M059J (cell line): ENCODE data around the gene TNFRSF19. TPM values are rescaled to one million over a fixed set of nuclear protein-coding genes. Genes with fewer than 3 reads are reported as not detected.

Source experiments
- DNase-seq: peaks from one replicate; pipeline ENCODE4 v3.0.0-alpha.2; 2012; ENCODE audit warnings: low read depth
- total RNA-seq: library from RNA; depleted of rRNA; stranded (reverse); fragments of >200 nt; shearing (Covaris generic); gene quantifications from 2 replicates; pipeline ENCODE4 v1.2.3, GENCODE V29; 2014

TNFRSF19 gene
- total RNA-seq, 1 experiment from 2014 or later: 54.8 TPM

DNA sequence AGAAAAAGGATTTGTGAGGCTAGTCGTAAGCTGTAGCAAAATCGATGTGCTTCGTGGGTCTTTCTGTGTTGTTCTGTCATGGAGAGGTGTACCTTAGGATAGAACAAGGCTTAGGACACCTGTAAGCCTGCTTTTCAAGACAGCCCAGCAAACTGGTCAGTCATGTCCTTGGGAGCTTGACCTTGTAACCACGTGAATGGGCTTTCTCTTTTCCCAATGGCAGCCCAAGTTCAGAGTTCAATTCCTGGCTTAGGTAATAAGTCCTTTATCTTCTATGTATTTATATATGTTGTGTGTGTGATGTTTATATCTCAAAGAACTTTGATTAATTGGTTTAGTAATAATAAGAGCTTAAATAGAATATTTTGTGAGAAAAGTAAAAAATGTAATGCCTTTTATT is 112.9 kb downstream of the TNFRSF19 start:
- DNase-seq: no peak

DNA sequence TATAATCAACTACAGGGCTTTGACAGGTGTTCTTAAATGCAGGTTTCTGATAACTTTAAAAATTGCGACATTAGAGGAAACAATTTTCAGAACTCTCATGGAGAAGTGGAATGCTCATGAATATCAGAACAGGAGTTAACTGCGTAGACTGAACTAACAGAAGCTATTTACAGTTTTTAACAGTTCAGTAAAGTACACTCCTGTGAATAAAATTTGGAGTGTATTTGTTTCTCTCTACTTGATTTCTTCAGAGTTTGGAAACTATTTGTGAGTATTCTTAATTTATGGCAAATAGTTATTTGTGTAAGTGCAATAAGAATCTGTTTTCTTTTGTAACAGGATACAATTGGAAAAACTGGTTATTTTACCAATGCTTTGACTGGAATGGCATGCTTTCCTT is 114.4 kb downstream of the TNFRSF19 start:
- no peak for DNase-seq

DNA sequence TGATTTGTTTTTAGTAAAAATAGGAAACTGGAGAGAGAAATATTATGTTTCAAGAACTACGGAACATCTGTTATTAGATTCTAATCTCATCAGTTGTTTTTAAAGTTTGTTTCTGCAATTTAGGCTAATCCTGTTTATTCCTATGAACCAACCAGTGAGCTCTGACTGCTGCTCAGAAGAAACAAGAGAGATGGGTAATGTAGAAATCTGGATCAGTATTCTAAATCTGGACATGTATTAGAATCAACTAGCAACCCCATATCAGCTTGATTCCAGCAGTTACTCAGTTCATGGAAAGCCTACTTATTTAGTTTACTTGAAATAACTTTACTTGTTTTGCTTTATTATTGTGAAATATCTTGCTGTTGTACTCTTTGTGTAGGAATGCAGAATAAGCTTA is 115.2 kb downstream of the TNFRSF19 start:
- DNase-seq: no peak

DNA sequence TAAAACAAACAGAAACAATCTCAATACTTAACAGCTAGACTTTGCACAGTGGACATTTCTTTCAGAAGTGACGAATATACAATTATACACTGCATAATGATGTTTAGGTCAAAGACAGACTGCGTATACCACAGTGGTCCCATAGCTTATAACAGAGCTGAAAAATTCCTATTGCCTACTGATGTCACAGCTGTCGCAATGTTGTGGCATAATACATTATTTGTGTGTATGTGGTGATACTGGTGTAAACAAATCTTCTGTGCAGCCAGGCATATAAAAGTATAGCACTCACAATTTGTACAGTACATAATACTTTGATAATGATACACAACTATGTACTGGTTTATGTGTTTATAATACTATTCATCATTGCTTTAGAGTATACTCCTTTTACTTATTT is 116.7 kb downstream of the TNFRSF19 start:
- DNase-seq: no peak

DNA sequence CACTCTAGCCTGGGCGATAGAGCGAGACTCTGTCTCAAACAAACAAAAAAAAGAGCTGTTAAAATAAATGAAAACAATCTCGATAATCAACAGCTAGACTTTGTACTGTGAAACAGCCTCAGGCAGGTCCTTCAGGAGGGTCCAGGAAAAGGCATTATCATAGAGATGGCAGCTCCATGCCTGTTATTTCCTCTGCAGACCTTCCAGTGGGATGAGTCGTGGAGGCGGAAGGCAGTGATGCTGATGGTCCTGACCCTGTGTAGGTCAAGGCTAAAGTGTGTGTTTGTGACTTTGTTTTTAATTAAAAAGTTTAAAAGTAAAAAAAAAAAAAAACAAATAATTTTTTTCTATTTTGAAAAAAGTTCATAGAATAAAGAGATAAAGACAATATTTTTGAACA is 117.4 kb downstream of the TNFRSF19 start:
- peak; percentile 44 for DNase-seq

DNA sequence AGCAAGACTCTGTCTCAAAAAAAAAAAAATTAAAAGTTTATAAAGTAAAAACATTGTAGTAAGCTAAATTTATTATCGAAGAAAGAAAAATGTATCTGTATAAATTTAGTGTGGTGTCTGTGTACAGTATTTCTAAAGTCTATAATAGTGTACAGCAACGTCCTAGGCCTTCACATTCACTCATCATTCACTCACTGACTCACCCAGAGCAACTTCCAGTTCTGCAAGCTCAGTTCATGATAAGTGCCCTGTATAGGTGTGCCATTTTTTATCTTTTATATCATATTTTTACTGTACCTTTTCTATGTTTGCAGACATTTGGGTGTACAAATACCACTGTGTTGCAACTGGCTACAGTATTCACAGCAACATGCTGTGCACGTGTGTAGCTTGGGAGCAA is 118.1 kb downstream of the TNFRSF19 start:
- DNase-seq: no peak

DNA sequence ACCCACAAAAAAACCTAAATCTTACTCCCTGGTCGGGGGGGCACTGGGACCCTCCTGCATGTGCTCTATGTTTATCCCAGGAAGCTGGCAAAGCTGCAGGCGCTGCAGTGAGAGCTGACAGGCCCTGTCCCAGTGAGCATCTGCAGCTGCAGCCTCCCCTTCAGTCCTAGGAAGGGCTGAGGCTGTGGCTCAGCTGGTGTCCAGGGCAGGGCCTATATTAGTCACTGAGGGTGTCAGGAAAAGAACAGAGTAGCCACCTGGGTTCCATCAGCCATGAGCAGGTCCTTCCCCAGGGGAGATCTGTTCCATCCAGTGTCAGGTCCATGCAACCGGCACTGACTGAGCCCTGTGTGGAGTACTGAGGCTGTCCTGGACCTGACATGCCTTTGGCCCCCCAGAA is 120.5 kb downstream of the TNFRSF19 start:
- DNase-seq: no peak

DNA sequence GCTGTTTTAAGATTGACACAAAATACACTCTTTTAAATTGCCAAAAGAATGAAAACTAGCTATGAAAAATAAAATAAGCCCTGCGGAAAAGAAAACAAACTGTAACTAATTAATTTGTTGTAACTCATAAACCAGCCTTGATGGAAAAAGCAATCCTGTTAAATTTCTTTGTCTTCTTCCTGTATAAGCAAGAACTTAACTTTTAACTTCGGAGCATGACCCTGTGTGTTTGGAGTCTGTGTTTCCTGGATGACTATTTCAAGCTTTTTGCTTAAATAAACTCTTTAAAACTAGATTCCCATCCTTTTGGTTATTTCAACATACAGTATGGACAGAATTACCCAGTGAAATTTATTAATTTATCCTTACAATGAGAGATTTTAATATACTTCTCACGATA is 122.6 kb downstream of the TNFRSF19 start:
- DNase-seq: no peak

DNA sequence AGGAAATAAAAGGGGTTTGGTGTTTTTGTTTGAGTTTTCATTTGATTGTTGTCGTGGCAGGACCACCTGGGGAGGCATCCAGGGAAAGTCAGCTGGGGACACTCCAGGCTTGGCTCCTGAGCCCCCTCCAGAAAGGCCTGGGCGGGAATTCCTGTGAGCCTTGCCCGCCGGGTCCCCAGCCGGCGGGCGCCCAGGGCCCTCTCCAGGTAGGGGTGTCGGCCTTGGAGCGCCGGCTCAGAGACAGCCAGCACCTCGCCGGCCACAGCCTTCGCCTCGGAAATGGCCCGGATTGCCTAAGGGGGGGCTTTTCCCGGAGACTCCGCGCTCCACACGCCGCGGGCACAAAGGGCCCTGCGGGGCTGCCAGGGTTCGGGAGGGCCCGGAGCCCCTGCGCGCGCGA is 125.0 kb downstream of the TNFRSF19 start:
- no peak for DNase-seq

DNA sequence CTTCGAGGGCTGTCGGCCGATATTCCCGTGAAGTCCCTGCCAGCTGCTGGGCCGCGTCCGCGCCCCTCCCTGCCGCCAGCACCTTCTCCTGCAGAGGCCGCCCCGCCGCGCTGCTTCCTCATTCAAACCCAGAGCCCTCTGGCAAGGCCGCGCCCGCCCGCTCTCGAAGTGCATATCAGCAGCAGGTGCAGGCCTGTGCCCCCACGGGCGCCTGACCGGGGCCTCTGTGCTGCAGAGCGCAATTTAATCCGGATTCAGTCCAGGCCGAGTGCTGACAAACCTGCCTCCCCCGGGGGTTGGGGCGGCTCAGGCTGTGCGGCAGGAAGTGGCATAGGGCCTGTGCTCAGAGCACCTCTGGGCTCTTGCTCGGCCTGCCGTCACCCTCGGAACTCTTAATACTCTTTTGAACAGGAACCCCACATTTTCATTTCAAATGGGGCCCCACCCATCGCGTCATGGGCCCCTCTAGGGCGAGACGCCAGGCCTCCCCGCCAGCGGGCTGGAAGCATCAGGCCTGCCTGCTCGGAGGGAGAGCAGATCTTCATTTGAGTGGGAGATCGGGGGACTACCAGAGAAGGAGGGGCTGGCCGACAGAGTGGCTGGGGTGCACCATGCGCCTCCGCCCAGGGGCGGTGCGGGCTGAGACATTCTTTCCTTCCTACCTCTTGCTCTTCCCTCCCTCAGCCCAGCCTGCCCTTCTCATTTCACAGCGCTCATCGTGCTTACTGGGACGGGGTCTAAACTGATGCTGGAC is 125.7 kb downstream of the TNFRSF19 start:
- DNase-seq: no peak

DNA sequence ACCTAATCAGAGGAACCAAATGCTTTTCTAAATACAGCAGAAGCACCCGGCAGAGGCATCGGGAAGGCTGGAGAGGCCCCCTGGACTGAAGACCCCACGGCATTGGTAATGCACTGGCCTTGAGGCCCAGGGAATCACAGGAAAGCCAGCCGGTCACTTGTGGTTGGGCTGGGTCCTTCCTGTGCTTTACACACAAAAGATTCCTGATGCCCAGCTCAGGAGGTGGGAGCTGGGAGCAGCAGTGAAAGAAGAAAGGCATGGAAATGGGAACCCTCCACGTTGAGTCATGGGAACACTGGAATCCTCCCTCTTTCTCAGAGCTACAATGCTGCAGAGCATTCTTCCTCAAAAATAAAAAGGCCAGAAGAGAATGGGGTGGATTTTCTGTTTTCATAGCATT is 126.4 kb downstream of the TNFRSF19 start:
- DNase-seq: no peak

DNA sequence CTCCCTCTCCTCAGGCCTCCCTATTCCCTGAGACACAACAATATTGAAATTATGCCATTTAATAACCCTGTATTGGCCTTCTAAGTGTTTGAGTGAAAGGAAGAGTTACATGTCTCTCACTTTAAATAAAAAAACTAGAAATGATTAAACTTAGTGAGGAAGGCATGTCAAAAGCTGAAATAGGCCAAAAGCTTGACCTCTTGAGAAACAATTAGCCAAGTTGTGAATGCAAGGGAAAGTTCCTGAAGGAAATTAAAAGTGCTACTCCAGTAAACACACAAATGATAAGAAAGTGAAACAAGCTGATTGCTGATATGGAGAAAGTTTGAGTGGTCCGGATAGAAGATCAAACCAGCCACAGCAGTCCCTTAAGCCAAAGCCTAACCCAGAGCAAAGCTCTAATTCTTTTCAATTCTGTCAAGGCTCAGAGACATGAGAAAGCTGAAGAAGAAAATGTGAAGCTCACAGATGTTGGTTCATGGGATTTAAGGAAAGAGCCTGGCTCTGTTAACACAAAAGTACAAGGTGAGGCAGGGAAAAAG is 127.6 kb downstream of the TNFRSF19 start:
- DNase-seq: no peak

DNA sequence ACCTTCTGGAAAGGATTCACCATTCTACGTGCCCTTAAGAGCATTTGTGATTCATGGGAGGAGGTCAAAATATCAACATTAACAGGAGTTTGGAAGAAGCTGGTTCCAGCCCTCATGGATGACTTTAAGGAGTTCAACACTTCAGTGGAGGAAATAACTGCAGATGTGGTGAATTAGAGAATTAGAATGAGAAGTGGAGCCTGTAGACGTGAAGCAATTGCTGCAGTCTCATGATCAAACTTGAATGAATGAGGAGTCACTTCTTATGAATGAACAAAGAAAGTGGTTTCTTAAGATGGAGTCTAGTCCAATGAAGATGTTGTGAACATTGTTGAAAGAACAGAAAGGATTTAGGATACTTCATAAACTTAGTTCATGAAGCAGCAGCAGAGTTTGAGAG is 129.1 kb downstream of the TNFRSF19 start:
- no peak for DNase-seq

DNA sequence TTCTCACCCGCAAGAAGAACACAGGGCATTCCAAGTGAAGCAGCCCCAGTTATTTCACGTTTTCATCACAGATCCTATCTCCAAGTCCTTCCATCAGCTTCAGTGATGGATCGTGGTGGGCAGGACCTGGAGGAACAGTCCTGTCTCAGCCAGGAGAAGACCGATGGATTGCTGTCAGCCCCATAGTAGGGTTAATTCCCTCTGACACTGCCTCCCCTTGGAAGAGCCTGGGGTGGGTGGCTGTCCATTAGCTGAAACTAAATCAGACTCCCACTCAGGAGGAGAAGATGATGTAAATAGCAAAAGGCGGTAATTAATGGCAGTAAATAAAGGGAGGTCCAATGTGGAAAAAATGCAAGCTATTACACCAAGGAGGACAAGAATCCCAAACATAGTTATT is 131.0 kb downstream of the TNFRSF19 start:
- DNase-seq: no peak

DNA sequence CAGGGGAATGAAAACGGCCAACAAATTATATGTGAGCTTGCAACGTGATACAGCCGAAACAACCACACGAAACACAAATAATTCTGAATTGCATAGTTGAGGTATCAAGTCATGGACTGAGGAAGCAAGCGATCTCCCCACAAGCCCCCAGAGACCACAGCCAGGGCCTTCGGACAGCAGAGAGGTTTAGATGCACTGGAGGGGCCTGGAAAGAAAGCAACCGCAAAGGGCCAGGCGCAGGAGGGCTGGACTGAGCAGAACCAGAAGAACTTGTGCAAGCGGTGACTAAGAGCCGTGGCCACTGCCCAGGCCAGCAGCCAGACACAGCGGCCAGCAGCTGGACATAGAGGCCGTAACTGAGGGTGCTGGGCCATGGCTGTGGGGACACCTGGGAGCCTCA is 131.4 kb downstream of the TNFRSF19 start:
- peak; percentile 41 for DNase-seq

DNA sequence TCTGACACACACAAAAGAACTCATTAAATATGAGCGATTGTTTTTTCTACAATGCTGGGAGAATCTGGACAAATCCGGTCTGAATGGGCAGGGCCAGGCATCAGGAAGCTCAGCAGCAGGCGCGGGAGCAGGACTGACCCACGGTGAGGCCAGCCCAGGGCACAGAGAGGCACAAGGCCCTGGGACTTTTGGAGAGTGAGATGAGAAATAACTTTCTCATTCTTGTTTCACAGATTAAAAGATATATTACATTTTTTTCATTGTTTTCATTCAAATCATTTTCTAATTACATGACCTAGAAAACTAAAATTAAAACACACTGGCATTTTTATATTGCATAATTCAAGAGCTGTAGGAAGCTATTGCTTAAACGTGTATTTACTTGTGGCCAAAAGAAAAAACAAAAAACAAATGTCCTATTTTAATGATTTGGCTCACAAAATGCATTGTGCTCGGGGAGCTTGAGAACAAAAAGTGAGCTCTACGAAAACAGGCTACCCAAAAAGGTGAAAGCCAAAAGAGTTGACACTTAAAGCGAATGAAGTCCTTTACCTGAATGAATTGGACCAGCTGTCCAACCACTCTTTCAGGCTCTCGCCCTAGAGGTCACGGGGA is 133.1 kb downstream of the TNFRSF19 start:
- no peak for DNase-seq

DNA sequence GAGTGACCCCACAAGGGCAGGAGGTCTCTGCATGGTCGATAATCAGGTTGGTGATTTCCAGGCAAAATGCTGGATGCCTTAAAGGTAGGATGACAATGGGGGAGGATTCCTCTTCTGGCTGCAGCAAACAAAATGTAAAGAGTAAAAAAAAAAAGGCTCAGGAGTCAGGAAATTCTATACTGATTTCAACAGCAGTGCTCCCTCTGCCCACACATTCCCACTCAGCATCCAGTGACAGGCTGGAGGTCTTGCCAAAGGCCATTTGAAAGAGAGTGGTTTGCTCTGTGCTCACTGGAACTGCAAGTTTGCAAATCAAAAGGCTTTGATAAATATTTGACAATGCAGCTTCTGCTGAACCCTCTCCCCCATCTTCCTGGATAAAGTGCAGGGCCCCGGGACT is 135.4 kb downstream of the TNFRSF19 start:
- DNase-seq: no peak

DNA sequence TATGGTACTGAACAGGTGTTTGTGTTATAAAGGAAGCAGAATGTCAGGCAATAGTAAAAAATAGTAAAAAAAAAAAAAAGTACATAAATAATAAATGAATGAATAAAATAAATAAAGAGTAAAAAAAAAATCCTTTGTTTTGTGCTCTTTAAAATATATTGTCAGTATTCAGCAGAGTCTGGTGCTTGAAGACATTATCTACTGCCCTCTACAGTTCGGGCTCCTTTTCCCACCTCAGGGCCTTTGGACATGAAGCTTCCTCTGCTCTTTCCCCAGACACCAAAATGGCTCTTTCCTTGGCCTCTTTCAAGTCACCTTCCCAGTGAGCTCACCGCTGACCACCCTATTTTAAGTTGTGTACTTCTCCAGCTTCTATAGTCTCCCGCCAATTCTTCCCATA is 137.5 kb downstream of the TNFRSF19 start:
- peak; percentile 33 for DNase-seq

DNA sequence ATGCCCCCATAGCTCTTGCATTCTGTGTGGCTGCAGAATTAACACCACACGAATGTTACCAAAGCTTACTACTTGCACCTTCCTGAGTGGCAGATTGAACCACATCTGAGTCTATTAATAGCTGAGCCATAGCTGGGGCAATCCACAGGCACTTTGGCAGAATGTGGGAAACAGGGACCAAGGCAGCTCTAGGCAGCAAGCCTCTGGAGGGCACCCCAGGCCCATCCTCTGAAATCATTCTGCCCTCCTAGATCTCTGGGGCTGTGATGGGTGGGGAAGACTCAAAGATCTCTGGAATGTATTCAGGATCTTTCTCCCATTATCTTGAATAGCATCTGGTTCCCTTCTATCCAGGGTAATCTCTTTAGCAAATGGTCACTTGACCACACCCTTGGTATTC is 139.3 kb downstream of the TNFRSF19 start:
- peak; percentile 19 for DNase-seq

DNA sequence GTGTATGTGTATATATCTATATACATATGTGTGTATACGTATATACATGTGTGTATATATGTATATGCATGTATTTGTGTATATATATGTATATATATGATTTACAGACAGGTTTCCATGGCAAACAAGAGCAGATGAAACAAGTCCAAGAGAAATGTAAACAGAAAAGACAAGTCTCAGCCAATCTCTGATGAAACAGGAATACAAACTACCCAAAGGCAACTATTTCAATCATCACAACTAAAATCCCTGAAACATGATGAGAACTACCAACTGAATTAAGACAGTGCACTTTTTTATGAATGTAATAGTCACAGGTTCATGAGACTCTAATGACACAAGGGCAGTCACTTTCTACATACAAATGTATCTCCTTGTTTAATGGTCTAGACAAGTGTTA is 140.2 kb downstream of the TNFRSF19 start:
- DNase-seq: no peak

DNA sequence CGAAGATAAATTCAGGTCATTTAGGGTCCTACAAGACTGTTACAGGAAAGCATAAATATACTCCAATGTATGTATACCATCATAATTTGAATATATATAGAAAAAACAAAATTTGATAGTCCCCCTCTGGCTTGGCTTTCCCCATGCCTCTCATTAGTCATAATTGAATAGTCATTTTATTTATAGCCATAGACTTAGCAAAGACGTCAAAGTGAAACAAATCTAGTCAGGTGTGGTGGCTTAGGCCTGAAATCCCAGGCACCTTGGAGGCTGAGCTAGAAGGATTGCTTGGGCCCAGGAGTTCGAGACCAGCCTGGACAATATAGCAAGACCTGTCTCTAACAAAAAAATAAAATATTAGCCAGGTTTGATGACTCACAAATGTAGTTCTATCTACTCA is 141.1 kb downstream of the TNFRSF19 start:
- no peak for DNase-seq

DNA sequence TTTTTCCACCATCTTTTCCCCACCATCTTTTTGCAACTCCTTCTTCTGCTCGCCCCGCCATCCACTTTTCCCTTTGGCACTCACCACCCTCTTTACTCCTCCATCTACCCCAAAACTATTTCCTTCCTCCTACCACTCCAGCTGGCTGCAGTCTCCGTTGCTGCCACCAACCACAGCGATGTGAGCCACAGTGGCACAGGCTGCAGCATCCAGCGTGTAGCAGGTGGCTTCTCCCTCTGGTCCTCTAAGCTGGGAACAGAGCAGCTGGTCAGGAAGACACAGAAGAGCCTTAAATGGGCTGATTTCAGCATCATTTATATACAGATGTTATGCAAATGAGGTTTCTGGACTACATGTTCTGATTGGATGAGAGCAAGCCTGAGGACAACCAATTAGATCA is 144.5 kb downstream of the TNFRSF19 start:
- DNase-seq: no peak

DNA sequence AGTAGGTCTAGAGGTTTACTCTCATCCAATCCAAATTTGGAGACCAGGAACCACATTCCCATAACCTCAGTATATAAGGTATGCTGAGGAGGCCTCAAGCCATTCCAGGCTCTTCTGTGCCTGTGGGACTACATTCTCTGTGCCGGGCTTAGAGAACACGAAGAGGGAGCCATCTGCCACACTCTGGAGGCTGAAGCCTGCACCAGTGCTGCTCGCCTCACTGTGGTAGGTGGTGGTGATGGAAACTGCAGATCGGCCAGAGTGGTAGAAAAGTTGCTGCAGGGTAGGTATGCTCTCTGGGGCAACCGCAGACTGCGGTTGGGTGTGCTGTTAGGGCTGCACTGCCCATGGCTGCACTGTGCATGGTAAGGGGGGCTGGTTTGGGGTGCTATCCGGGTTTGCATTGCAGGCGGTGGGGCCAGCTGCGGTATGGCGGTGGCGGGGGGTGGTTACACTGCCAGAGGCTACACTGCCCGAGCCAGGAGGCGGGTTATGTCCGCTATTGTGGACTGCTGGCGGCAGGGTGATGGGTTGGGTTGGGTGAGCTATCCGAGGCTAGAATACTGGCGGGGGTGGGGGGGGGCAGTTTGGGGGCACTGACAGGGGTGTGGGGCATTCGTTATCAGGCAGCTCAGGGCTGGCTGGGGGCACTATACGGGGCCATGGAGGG is 145.0 kb downstream of the TNFRSF19 start:
- no peak for DNase-seq
